ENCODE results near the gene SLIT3.

SLIT3 gene

GRCh38 chr5:169286572-169287300 is 14.2 kb downstream of the SLIT3 start:
- Histone ChIP-seq H3K4me1 (ENCODE audit: low read length) (no peaks in the 10 kb centered on the region), H3K79me2 (ENCODE audit: low read length) (no peaks in the 10 kb centered on the region), H3K4me3 (ENCODE audit: low read length) (no peak overlapping the region), H2AFZ (ENCODE audit: low read depth, low read length) (no peak overlapping the region), H3K27me3 (ENCODE audit: low read depth, low read length) (peaks cover 59% of the 10 kb centered on the region), H3K9ac (ENCODE audit: low read length) (no peak overlapping the region), H3K27ac (ENCODE audit: low read length) (no peak overlapping the region), H3K9me3 (ENCODE audit: insufficient read depth, low read length) (no peaks in the 10 kb centered on the region), H4K20me1 (ENCODE audit: insufficient read depth, low read length) (no peaks in the 10 kb centered on the region), H3K36me3 (replicated peaks; ENCODE audit: low read depth, low read length) (no peaks in the 10 kb centered on the region), H3K4me2 (ENCODE audit: low read length) (no peak overlapping the region)
- TF ChIP-seq CTCF (IDR thresholded peaks at IDR 0.05; ENCODE audit: low read depth, low read length): no peak
- TF ChIP-seq EZH2phosphoT487 (IDR thresholded peaks at IDR 0.05; ENCODE audit: low read depth): no peak

GRCh38 chr5:169283887-169284286 is 17.1 kb downstream of the SLIT3 start:
- H3K79me2 ChIP-seq (ENCODE audit: low read length): no peaks in the 10 kb centered on the region
- H2AFZ ChIP-seq (ENCODE audit: low read depth, low read length): no peak overlapping the region
- peaks cover 56% of the 10 kb centered on the region for H3K27me3 ChIP-seq (ENCODE audit: low read depth, low read length)
- no peak overlapping the region for H3K4me3 ChIP-seq (ENCODE audit: low read length)
- no peaks in the 10 kb centered on the region for H3K4me1 ChIP-seq (ENCODE audit: low read length)
- no peaks in the 10 kb centered on the region for H3K9me3 ChIP-seq (ENCODE audit: insufficient read depth, low read length)
- TF ChIP-seq EZH2phosphoT487 (IDR thresholded peaks at IDR 0.05; ENCODE audit: low read depth): no peak
- TF ChIP-seq CTCF (IDR thresholded peaks at IDR 0.05; ENCODE audit: low read depth, low read length): no peak
- no peaks in the 10 kb centered on the region for H3K36me3 ChIP-seq (replicated peaks; ENCODE audit: low read depth, low read length)
- H3K27ac ChIP-seq (ENCODE audit: low read length): no peak overlapping the region
- no peaks in the 10 kb centered on the region for H4K20me1 ChIP-seq (ENCODE audit: insufficient read depth, low read length)
- no peak overlapping the region for H3K9ac ChIP-seq (ENCODE audit: low read length)
- H3K4me2 ChIP-seq (ENCODE audit: low read length): no peak overlapping the region

GRCh38 chr5:169281625-169282024 is 19.3 kb downstream of the SLIT3 start:
- Histone ChIP-seq H3K27me3 (ENCODE audit: low read depth, low read length) (peaks cover 35% of the 10 kb centered on the region), H3K27ac (ENCODE audit: low read length) (no peak overlapping the region), H3K36me3 (replicated peaks; ENCODE audit: low read depth, low read length) (no peaks in the 10 kb centered on the region)

GRCh38 chr5:169280696-169281095 is 20.2 kb downstream of the SLIT3 start:
- Histone ChIP-seq H3K9me3 (ENCODE audit: insufficient read depth, low read length) (no peaks in the 10 kb centered on the region), H3K9ac (ENCODE audit: low read length) (no peak overlapping the region), H3K4me3 (ENCODE audit: low read length) (no peak overlapping the region), H3K27me3 (ENCODE audit: low read depth, low read length) (peaks cover 26% of the 10 kb centered on the region), H3K4me2 (ENCODE audit: low read length) (no peak overlapping the region), H3K27ac (ENCODE audit: low read length) (no peak overlapping the region), H2AFZ (ENCODE audit: low read depth, low read length) (no peak overlapping the region), H3K79me2 (ENCODE audit: low read length) (no peaks in the 10 kb centered on the region), H3K36me3 (replicated peaks; ENCODE audit: low read depth, low read length) (no peaks in the 10 kb centered on the region), H4K20me1 (ENCODE audit: insufficient read depth, low read length) (no peaks in the 10 kb centered on the region), H3K4me1 (ENCODE audit: low read length) (no peaks in the 10 kb centered on the region)
- TF ChIP-seq EZH2phosphoT487 (IDR thresholded peaks at IDR 0.05; ENCODE audit: low read depth): no peak

More at GRCh38 chr5:169281625-169282024, 19.3 kb downstream of the SLIT3 start:
- H4K20me1 ChIP-seq (ENCODE audit: insufficient read depth, low read length): no peaks in the 10 kb centered on the region
- H3K9me3 ChIP-seq (ENCODE audit: insufficient read depth, low read length): no peaks in the 10 kb centered on the region
- no peak overlapping the region for H3K4me3 ChIP-seq (ENCODE audit: low read length)
- H3K79me2 ChIP-seq (ENCODE audit: low read length): no peaks in the 10 kb centered on the region
- H3K9ac ChIP-seq (ENCODE audit: low read length): no peak overlapping the region
- H3K4me2 ChIP-seq (ENCODE audit: low read length): no peak overlapping the region
- TF ChIP-seq EZH2phosphoT487 (IDR thresholded peaks at IDR 0.05; ENCODE audit: low read depth): no peak
- TF ChIP-seq CTCF (IDR thresholded peaks at IDR 0.05; ENCODE audit: low read depth, low read length): no peak
- no peaks in the 10 kb centered on the region for H3K4me1 ChIP-seq (ENCODE audit: low read length)
- no peak overlapping the region for H2AFZ ChIP-seq (ENCODE audit: low read depth, low read length)
